Measurements from ENCODE around the gene RESP18.

RESP18 gene

DNA sequence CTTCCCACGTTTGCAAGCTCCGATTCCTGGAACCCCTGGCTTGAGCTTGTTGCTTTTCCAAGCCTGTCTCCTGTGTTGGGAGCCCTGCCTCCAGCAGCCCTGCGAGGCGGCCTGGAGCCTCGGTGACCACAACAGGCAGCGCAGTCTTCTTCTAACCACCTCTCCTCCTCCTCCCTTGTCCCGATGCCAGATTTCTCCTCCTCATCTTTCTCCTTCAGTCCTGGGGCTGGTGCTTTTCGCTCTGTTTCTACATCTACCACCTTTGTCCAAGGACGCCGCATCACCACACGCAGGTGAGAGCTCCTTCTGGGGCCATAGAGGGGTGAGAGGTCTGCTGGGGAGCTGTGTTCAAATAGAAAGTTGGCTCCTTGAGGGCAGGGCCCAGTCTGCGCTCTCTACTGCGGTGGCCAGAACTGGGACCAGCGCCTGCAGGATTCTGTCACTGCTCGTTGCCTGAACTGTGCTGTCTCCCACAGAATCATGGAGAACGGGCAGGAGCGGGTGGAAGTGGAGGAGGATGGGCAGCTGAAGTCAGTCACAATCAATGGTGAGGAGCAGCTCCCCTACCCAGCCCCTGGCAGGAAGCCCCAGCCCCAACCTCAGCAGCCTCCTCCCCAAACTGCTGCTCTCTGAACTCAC, 49.5 kb downstream of the RESP18 start:
- H3K36me3 Mint-ChIP-seq = peaks cover 32 to 51% of the 10 kb centered on the region in 2 donors

DNA sequence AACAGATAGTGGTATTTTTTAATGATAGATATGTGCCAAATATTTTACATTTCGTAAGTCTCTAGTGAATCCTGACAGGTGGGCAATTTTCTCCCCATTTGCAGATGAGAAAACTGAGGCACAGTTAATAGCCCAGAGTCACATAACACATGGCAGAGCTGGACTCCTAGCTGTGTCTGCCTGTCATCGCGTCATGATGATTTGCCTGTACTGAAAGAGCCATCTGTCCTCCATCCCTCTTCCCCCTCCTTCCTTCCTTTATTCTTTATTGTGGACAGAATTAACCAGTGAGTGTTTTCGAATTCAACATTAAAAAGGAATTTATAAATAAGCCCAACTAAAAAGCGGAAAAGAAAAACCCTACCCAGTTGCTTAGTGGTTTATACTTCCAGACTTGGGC, 50.2 kb downstream of the RESP18 start:
- no peaks in the 10 kb centered on the region for H3K27me3 Mint-ChIP-seq
- H3K4me1 Mint-ChIP-seq = peaks cover 44 to 66% of the 10 kb centered on the region in 2 donors
- no peak overlapping the region for H3K27ac Mint-ChIP-seq
- no peak for ATAC-seq (replicated peaks)
- DNase-seq = no peak
- H3K4me3 Mint-ChIP-seq = no peak overlapping the region
- H3K36me3 Mint-ChIP-seq = peaks cover 32 to 51% of the 10 kb centered on the region in 2 donors
- H3K9me3 Mint-ChIP-seq = no peaks in the 10 kb centered on the region

More for the DNA sequence above, 49.5 kb downstream of the RESP18 start:
- Mint-ChIP-seq H3K4me3 (no peak overlapping the region), H3K27ac (no peak overlapping the region), H3K9me3 (no peaks in the 10 kb centered on the region), H3K4me1 (peaks cover 38 to 66% of the 10 kb centered on the region in 2 donors), H3K27me3 (no peaks in the 10 kb centered on the region)
- no peak for DNase-seq
- ATAC-seq (replicated peaks) = no peak

GRCh38 chr2:219281588-219281987, 51.0 kb downstream of the RESP18 start:
- Mint-ChIP-seq H3K9me3 (no peaks in the 10 kb centered on the region), H3K27ac (no peak overlapping the region), H3K27me3 (no peaks in the 10 kb centered on the region), H3K4me3 (no peak overlapping the region), H3K36me3 (peaks cover 32 to 50% of the 10 kb centered on the region in 2 donors), H3K4me1 (peaks cover 45 to 70% of the 10 kb centered on the region in 2 donors)
- DNase-seq (no peak), ATAC-seq (replicated peaks) (no peak)

DNA sequence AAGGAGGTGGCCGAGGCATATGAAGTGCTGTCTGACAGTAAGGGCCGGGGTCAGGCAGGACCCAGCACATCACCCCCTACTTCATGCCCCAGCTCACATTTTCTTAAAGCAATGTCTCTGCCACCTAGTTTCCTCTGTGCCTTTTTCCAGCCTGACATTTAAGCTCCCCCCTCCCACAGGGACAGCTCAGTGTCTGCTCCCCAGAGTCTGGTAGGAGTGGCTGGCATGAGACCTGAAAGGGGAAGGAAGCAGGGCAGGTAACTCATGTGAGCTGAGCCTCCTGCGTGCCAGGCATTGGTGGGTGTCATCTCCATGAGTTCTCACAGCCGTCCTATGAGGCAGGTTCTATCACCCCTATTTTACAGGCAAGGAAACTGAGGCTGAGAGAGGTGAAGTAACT, 51.9 kb downstream of the RESP18 start:
- Mint-ChIP-seq H3K36me3 (peaks cover 27 to 44% of the 10 kb centered on the region in 2 donors), H3K4me1 (peaks cover 41 to 63% of the 10 kb centered on the region in 2 donors)
- ATAC-seq (replicated peaks) = no peak

GRCh38 chr2:219279916-219280516, 52.5 kb downstream of the RESP18 start:
- no peaks in the 10 kb centered on the region for H3K9me3 Mint-ChIP-seq
- no peak for ATAC-seq (replicated peaks)
- H3K27me3 Mint-ChIP-seq = no peaks in the 10 kb centered on the region
- DNase-seq = no peak
- H3K4me1 Mint-ChIP-seq = peaks cover 41 to 57% of the 10 kb centered on the region in 2 donors
- H3K4me3 Mint-ChIP-seq = peak overlapping the region; percentile 91 to 98
- H3K36me3 Mint-ChIP-seq = peaks cover 27 to 40% of the 10 kb centered on the region in 2 donors
- peak overlapping the region; percentile 98 for H3K27ac Mint-ChIP-seq

More for the DNA sequence above, 51.9 kb downstream of the RESP18 start:
- no peaks in the 10 kb centered on the region for H3K27me3 Mint-ChIP-seq
- peak overlapping the region; percentile 98 for H3K27ac Mint-ChIP-seq
- no peaks in the 10 kb centered on the region for H3K9me3 Mint-ChIP-seq
- peak overlapping the region; percentile 91 to 98 for H3K4me3 Mint-ChIP-seq
- DNase-seq = peak; percentile 16

DNA sequence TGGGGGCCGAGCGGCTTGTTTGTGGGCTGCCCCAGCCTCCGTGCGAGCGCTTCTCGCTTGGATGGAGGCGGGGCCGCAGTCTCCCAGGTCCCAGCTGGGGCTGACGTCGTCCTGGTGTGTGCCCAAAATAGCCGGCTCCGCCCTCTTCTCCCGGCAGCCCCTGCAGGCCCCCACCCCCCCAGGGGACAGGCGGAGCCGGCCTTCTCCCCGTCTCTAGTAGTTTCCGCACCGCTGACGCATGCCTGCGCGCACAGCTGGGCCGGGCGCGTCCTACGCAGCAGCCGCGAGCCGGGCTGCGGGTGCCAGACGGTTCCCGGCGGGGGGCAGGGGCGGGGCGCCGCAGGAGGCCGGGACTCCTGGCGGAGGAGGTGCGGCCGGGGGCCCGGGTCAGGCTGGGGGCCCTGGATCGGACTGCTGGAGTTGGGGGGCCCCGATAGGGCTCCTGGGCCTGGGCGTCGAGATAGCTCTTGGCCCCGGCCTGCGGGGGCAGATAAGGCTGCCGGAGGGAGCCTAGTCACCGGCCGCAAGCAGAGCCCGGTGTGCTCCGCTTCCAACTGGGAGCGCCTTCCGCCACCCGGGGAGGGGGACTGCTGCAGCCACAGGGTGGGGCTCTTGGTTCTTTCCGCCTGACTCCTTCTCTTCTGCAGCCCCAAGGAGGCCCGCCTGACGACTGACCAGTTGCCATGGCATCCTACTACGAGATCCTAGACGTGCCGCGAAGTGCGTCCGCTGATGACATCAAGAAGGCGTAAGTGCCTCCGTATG, 53.2 kb downstream of the RESP18 start, which contains the start of gene DNAJB2:
Gene DNAJB2, plus strand, starts transcription at position 216 of the 765 bp plus-strand sequence. Its CDS starts 468 bp downstream, at position 684.
- Mint-ChIP-seq H3K27ac (peak within 1 kb of the TSS; percentile 98), H3K4me3 (peak within 1 kb of the TSS; percentile 91 to 98), H3K9me3 (no peaks in the 10 kb centered on the region), H3K27me3 (no peaks in the 10 kb centered on the region), H3K4me1 (peaks cover 41 to 56% of the 10 kb centered on the region in 2 donors), H3K36me3 (peaks cover 27 to 40% of the 10 kb centered on the region in 2 donors)
- ATAC-seq (replicated peaks) (peak; percentile 84 to 88), DNase-seq (peak; percentile 99)

DNA sequence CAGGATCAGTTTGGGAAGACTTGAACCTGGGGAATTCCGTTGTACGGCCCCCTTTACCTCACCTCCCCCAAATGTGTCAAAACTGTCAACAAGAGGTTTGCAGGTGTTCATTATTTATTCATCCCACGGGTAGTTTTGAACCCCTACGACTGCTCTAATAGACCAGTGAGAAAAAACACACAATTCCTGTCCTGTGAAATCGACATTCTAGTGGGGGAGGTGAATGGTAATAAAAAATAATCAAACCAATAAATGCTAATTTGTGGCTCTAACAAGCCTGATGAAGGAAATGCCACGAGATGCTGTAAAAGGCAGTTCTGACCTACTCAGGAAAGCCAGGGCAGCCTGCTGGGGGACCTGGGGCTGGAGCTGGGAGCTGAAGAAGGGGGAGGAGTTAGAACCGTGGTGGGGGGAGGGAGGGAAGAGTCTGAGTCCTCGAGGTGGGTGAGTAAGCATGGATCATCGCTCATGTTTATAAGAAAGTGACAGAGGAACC, 53.8 kb downstream of the RESP18 start:
- Mint-ChIP-seq H3K4me3 (peak overlapping the region; percentile 91 to 98), H3K4me1 (peaks cover 41 to 56% of the 10 kb centered on the region in 2 donors), H3K27ac (peak overlapping the region; percentile 98), H3K36me3 (peaks cover 24 to 33% of the 10 kb centered on the region in 2 donors), H3K9me3 (no peaks in the 10 kb centered on the region), H3K27me3 (no peaks in the 10 kb centered on the region)
- peak; percentile 18 for DNase-seq
- ATAC-seq (replicated peaks) = peak; percentile 7 to 10

GRCh38 chr2:219277703-219278654, 54.6 kb downstream of the RESP18 start:
- peak overlapping the region; percentile 91 to 98 for H3K4me3 Mint-ChIP-seq

More at GRCh38 chr2:219277703-219278654, 54.6 kb downstream of the RESP18 start:
- peaks cover 37 to 51% of the 10 kb centered on the region in 2 donors for H3K4me1 Mint-ChIP-seq
- H3K27me3 Mint-ChIP-seq = no peaks in the 10 kb centered on the region
- ATAC-seq (replicated peaks) (peak; percentile 17 to 22), DNase-seq (peak; percentile 70)
- H3K9me3 Mint-ChIP-seq = no peaks in the 10 kb centered on the region
- H3K27ac Mint-ChIP-seq = peak overlapping the region; percentile 98
- H3K36me3 Mint-ChIP-seq = peaks cover 18 to 27% of the 10 kb centered on the region in 2 donors

Measured in stimulated activated naive B cell treated with anti-CD40 and anti-IgM and Interleukin-4, amounts not matched to agents 10 μg/mL and 1 μg/mL and 100 μg/mL, for 72 hours (primary cell).